NOMO-1 treated with dmso at 0.1 percent for 144 hours (cell line): ENCODE data around the gene FOXP1.

Source experiments
- DNase-seq: peaks from one replicate; lab custom pipeline; 2025; ENCODE audit not compliant: unreplicated experiment; lab: John Stamatoyannopoulos, UW

The FOXP1 gene

DNA sequence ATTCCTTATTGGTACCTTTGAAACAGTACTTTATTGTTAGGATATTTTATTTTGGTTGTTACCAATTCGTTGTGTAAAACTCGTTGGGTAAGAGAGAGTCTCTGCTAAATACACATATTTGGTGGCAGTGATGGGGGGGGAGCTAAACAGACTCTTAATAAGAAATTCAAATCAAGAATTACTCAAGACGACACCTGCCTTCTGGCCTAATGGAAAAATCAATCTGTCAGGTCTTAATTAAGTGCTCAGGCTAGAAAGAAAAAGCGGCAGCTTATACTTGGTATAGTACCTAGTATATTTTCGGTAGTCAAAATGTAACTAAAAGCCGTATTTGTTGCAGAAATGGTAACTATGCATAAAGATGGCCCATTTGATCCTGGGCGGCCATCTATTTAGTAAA is 18.2 kb downstream of the FOXP1 start:
- DNase-seq, result no peak

DNA sequence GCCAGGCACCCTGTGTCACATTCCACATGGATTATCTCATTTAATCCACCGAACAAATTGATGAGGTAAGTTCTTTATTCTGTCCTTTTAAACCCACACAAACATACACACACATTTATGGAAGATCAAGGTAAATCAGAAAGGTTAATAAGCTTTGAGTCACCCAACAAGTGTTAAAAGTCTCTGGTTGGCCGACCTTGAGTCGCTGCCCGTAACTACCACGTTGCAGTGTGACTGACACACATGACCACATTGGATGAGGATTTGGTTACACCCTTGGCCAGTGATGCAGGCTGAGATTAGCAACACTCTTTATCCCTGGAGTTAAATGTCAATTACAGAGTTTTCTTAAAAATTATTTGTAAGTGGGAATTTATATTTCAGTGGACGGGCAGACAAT is 19.2 kb downstream of the FOXP1 start:
- no peak for DNase-seq

DNA sequence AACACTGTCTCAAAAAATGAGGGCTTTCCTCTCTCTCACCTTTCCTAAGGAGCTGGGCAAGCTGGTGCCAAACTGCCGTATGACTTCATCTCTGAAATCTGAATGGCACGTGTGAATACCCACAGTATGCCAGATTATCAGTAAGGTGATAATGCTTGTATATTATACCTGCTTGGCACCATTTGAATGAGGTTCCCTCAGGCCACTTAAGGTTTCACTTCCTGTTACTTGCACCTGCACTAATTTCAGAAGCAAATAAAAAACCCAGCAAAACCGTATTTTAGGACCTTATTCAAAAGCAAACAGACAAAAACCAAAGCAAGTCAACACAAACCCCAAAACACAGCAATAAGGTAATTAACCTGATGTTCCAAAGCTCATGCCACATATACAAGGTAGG is 19.7 kb downstream of the FOXP1 start:
- DNase-seq, result no peak

DNA sequence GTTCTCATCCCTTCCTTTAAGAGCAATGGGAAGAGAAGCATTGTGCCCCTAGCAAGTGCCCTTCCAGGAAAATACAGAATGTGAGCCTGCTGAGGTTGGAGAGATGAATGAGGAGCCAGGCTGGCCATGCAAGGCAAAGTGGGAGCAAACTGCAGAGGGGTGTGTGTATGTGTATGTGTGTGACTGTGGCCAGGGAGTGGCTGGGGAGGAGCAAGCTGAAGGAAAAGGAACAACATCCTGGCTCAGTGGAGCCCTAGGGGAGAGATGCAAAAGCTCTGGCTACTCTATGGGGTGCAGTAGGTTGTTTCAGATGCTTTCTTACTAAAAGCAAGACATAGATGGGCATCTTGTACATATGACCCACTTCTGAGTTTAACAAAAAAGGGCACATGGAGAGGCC is 20.6 kb downstream of the FOXP1 start:
- no peak for DNase-seq

DNA sequence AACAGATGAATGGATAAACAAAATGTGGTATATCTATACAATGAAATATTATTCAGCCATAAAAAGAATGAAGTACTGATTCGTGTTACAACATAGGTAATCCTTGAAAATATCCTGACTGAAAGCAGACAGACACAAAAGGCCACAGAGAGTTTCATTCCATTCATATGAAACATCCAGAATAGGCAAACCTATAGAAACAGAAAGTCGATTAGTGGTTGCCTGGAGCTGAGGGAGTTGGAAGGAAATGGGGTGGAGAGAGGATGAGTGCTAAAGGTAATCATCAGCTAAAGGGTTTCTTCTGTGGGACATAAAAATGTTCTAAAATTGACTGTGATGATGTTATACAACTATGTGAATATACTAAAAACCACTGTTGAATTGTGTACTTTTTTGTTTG is 22.9 kb downstream of the FOXP1 start:
- no peak for DNase-seq

DNA sequence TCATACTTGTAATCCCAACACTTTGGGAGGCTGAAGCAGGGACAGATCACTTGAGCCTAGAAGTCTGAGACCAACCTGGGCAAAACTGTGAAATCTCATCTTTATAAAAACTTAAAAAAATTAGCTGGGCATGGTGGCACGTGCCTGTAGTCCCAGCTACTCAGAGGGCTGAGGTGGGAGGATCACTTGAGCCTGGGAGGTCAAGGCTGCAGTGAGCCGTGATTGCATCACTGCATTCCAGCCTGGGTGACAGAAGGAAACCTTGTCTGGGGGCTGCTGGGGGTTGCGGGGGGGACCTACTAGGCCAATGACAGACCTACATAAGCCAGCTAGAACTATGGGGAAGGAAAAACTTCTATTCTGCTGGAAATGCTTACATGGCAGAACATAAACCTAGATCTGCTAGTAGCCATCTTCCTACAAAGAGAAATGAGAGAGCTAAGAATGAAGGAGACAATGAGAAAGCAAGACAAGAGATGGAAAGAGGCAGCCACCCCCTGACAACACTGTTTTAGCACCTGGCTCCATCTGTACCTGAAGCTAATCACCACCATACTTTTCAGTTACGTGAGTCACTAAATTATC is 23.9 kb downstream of the FOXP1 start:
- no peak for DNase-seq

DNA sequence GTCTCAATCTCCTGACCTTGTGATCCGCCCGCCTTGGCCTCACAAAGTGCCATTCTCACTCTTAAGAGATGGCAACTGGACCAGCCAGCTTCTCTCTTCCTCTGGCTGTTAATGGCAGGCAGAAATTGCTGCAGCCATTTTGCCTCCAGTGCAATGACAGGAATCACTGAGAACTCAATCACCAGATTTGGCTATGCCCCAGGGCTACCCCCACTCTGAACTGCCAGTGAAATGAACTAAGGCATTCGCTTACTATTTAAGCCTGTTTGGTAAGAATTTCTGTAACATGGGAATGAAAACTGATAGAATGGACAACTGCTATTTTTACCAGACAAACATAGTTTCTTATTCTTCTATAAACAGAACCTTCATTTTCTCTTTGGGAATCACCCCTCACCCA is 24.5 kb downstream of the FOXP1 start:
- no peak for DNase-seq

DNA sequence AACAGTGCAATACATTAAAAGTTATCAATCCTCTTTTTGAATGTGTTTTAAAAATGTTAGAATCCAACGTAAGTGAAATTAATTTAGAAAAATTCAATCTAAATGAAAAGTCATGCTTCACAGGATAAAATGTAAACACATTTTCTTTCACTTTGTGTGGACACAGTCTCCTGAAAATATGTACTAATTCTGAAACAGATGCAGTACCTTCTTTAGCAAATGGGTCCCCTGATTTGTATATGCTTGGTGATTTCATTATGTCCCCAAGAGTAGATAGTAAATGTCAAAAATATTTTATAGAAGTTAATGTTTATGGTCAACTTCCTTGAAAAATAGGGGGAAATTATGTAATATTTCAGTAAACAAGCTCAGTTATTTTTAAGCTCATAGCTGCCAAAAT is 28.9 kb downstream of the FOXP1 start:
- no peak for DNase-seq

DNA sequence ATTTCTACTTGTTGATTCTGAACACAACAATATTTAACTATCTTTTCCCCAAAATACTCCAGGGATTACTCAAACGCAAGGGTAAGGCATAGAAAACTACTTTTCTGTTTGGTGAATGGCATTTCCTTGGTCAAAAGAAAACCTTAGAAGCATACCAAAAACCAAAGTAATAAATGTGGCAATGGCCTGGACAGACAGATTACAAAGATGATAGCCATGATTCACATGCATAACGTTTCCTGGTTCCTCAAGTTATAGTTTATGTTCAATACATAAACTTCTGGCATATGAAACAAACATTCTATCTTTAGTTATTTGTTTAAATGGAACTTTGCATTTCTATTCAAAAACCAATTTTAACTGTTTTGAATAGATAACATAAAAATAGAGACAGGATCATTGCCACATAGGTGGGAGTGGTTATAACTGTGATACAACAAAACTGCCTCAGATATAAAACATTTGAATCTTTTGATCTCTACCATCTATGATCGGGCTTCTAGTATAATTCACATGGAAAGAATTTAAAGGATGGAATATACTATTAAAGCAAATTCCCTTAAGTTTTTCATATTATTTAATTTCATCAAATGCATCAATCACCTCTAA is 32.1 kb downstream of the FOXP1 start:
- DNase-seq, result no peak

DNA sequence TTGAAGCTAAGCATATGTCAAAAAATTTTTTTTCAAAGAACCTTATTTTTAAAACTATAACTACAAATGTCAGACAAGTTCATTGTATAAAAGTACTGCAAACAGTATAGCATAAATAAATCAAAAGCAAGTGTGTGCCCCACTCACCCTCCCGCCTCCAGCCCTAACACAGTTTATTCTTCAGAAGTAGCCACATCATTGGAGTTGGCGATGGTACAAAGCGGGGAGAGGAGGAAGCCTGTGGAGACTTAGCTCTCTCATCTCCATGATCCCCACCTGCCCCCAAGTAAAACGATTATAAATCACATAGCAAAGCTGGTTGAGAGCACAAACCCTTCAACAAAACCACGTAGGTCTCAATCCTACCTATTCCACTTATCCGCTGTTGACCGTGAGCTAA is 33.6 kb downstream of the FOXP1 start:
- DNase-seq, result no peak

DNA sequence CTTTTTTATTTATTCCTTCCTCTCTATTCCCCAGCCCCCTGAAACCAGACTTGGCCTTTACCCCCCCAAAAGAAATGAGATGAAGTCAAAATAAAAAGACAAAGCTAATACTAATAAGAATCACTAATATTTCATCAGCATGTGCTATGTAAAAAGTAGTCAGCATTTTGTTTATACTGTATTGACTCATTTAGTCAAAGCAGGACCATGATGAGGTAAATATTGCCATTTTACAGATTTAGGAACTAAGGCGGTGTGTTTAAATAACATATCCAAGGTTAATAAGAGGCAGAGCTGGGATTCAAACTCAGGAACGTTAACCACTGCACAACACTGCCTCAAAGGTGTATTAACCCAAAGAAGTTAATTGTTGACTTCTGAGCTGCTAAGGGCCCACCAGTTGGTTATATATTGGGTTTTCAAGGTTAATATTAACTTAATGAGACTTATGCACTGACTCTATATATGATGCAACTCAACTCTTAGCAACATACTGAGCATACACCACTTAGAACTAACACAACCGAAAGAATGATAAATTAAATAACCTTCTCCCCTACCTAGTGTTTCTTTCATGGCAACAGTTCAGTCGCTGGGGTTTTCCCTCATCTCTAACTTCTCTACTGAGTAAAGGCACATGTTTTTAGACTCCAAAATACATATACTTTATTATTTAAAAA is 34.7 kb downstream of the FOXP1 start:
- no peak for DNase-seq

DNA sequence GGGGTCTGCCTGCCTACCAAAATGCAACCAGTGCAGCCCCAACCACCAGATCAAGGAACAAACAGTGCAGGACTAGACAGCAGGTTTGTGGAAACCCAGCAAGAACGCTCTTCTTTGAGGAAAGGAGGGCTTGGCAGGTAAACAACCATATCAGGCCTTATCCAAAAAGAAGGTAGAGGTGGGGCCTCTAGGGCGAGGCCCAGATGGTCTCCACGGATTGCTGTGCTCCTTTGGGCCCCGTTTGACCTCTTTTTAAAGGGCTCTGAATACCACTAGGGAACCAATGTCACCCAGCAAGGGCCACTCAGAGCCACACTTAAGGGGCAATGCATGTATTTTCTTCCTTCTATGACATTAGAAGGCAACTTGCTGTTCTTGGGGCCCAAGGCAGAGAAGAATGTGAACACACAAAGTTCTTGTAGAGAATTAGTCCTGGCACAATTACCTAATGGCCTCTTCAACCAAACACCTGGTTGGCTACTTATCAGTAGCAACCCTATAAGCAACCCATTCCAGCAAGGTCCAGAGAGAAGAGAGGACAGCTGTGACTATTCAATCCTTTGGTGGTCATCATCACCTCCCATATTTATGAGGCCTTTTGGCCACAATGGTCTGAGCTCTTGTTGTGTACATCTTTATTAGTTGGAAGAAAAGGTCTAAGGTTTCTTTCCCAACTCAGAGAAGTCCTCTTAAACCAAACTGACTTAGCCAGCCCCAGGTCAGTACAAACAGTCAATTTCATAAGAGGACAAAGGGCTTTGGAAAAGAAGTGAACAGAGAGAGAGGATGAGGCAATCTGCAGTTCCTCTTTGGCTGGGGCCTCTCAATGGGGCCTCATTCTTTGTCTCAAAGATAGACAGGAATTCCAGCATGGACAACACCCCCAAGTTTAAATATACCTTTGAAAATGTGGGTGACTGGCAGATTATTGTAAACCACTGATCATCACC is 36.0 kb downstream of the FOXP1 start:
- peak; percentile 82 for DNase-seq

DNA sequence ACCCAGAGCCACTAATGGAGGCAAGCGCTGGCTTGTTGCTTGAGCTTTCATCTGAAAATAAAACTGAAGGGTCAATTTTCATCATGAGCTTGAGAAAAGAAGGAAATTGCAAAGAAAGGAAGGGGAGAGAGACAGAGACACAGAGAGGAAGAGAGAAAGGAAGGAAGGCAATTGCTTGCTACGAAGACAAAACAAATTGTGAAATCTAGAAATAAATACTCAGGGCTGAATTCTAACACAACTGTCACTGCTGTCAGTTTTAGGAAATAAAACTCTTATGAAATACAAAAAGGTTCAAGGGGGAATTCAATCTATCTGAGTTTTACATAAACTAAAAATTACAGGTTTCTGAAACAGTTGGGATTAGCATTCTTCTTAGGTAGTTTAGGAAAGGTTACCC is 36.7 kb downstream of the FOXP1 start:
- DNase-seq, result peak; percentile 58

DNA sequence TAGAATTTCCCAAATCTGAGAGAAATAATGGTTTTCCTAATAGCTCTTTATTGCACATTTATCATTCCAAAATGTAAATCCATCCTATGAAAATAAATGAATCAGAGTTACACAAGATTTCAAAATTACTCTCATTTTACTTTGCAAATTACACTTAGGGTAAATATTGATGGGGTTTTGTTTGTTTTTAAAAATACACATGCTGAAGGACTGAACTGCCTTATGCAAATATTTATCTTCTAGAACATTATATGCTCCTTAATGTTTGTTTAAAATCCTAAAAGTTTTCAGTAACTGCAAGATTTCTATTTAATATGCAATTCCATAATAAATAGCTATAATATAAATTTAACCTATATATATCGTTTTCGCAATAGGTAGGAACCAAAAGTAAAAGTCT is 38.2 kb downstream of the FOXP1 start:
- no peak for DNase-seq

DNA sequence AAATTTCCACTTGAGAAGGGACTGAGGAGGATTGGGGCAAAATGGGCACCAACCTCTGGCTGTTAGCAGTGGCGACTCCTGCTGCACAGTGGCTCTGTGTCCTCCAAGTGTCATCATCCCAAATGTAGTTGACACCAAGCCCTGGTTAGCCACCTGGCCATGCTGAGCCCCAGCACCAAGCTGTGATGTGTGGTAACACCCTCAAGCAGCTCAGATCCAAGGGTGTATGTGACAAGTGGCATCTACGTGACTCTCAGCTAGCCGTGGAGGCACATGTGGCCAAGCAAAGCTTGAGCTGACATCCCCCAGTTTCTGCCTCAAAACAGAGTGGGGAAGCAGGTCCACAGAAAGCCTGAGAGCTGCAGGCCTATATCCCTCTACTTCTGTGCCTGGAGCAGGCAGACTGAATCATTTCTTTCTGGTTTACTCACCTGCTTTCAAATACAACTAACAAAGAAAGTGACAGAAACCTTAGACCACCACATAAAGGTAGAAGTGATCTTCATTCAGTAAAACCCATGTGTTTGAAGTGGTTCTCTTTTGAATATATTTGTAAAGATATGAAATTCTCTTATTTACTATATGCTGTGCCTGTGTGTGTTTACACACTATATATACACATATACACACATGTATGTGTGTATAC is 40.0 kb downstream of the FOXP1 start:
- DNase-seq, result no peak

DNA sequence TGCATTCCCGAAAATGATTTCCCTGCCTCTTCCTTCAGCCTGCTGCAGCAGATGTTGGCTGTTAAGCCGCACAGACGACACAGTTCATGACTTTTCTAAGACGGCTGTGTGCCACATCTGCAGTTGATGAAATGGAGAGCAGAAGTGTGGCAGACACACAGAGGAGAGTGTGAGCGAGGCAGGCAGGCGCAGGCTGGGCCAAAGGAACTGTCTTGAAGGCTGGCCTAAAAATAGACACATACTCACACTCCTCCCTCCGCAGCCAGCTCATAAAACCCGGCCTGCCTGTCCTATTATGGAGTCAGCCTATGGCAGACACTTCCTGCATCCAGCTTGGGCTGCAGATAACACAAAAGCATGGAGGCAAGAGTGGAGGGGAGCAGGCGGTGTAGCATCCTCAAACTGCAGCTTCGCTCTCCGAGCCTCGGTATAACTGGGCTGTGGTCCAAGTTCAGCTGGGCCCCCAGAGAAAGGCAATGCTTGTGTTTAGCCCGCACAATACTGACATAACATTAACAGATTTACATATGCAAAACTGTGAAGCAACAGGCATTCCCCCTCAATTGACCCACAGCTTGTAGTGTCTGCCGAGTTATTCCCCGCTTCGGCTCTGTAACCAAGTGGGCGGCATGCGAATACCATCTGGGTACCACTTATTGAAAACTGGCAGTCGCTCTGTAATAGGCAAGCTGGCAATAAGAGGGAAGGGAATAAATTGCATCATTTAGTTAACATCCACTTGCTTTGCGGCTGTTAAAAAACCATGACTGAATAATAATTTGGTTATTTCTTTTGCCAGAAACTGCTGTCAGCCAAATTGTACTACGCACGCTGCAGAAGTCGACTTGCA is 40.8 kb downstream of the FOXP1 start:
- peak; percentile 96 for DNase-seq

DNA sequence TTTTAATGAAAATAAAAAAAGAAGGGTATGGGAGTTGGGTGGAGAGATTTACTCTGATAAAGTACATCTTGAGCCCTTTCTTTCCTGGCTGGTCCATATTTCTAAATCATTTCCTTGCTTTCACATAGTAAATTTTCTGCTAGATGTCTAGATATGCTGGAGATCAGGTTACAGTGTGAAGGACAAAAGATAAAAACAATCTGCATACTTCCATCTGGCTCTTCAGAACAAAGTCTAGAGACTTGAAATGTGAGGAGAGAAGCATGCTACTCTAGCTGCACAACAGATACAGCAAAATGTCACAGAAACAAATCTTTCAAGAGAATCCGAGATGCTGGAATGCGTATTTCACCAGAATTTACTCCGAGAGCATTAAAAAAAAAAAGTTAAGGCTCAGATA is 42.2 kb downstream of the FOXP1 start:
- DNase-seq, result no peak

DNA sequence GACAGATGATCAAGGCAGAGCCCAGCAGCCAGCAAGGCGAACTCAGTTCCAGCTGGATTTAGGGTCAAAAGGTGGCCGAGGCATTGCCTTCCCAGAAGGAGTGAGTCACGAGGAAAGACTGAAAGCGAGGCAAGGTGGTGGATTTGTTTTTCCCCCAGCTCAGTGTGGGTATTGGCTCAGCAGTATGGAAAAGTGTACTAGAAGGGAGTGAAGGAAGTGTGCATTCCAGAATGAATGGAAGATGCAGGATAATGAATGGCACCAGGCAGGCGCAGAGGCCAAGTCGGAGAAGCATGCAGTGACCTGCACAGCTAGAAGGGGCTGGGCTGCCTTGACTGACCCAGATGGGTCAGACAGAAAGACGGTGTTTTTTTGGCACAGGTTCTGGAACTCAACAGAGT is 46.3 kb downstream of the FOXP1 start:
- no peak for DNase-seq

DNA sequence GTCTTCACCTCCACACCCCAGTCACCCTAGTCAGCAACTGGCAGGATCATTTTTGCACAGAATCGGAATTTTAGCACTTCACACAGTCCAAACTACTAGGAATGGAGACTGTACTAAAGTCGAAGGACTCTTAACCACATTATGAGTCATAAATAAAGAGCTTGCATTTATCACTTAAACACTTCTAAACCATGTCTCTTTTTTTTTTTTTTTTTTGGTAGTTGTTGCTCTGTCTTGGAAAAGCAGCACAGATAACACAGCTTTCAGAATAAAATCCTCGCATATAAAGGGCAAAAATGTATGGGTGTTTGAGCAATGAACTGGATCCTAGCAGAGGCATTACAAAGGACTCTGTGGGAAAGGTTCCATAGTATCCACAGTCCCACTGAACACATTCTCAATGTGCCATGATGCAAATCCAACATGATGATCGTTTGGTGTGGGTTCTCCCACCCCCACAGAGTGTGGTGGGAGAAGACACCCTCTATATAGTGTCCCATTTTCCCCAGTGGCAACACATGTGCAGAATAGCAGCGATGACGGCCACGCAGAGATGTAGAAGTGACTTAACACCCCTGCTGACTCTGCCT is 47.1 kb downstream of the FOXP1 start:
- peak; percentile 5 for DNase-seq

DNA sequence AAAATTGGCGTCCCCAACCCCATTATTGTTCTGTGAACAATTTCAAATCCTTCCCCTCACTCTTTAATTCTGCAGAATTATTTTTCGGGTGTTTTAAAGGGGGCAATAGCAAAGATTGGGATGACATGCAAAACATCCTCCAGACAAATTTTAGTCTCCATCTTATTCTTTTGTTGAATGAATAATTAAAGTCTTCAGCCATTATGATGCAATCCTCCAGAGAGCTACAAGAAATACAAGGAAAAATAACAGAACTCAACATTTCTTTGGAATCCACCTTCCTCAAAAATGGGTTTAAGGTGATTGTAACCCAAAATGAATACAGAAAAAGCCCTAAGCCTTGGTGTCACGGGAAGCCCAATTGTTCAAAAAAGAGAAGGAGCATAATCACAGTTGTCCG is 49.9 kb downstream of the FOXP1 start:
- no peak for DNase-seq
